ENCODE results near the gene JADE2. TPM values are rescaled to one million over a fixed set of nuclear protein-coding genes. Genes with fewer than 3 reads are reported as not detected.

Gene JADE2
- total RNA-seq, 8 experiments from 2014 or later, result 0.46 to 20.7 (median 7.6) TPM

GRCh38 chr5:134580001-134580460, 54.6 kb downstream of the JADE2 start:
- H3K4me1 ChIP-seq (replicated peaks in 1 of 2), result no peaks in the 10 kb centered on the region
- 77% methylated on average over 3 of the region's 14 CpGs; no CpG with 5 or more reads in 9 of the 10 experiments for WGBS, 10 experiments
- ATAC-seq (replicated peaks in 6 of 8), result no peak
- H3K4me3 ChIP-seq, result no peak overlapping the region
- in situ Hi-C loops (cut with MboI; ENCODE audit: low pct_unique_long_range_greater_than_20kb in 2 of 9, low sequenced_read_pairs in 9 of 9, unreplicated experiment in 9 of 9), result loop anchor here in 3 of 9 experiments (25.0 kb wide), 3 partner anchors 193 to 393 kb away; partner anchors contain the start of gene SKP1 (in 2 of the 3)
- no peak overlapping the region for H3K27ac ChIP-seq

- WGBS, 10 experiments, result 30 to 100% (median 86%) methylated on average over 1 to 3 of the region's 8 CpGs; no CpG with 5 or more reads in 6 of the 10 experiments
Observed at GRCh38 chr5:134581241-134581981, 55.9 kb downstream of the JADE2 start.

GRCh38 chr5:134582281-134582680, 56.8 kb downstream of the JADE2 start:
- in situ Hi-C loops (cut with MboI; ENCODE audit: low pct_unique_long_range_greater_than_20kb in 2 of 9, low sequenced_read_pairs in 9 of 9, unreplicated experiment in 9 of 9), result loop anchor here in 3 of 9 experiments (25.0 kb wide), 3 partner anchors 195 to 395 kb away; partner anchors contain the start of gene SKP1 (in 2 of the 3)
- Histone ChIP-seq H3K4me3 (no peak overlapping the region), H3K27ac (no peak overlapping the region), H3K4me1 (replicated peaks in 1 of 2) (no peaks in the 10 kb centered on the region)
- 58 to 100% (median 89%) methylated on average over 1 to 4 of the region's 5 CpGs; no CpG with 5 or more reads in 2 of the 10 experiments for WGBS, 10 experiments
- ATAC-seq (replicated peaks in 6 of 8), result no peak

More at GRCh38 chr5:134581241-134581981, 55.9 kb downstream of the JADE2 start:
- Histone ChIP-seq H3K4me3 (no peak overlapping the region), H3K4me1 (replicated peaks in 1 of 2) (no peaks in the 10 kb centered on the region), H3K27ac (no peak overlapping the region)
- ATAC-seq (replicated peaks in 6 of 8), result no peak
- in situ Hi-C loops (cut with MboI; ENCODE audit: low pct_unique_long_range_greater_than_20kb in 2 of 9, low sequenced_read_pairs in 9 of 9, unreplicated experiment in 9 of 9), result loop anchor here in 3 of 9 experiments (25.0 kb wide), 3 partner anchors 194 to 394 kb away; partner anchors contain the start of gene SKP1 (in 2 of the 3)

DNA sequence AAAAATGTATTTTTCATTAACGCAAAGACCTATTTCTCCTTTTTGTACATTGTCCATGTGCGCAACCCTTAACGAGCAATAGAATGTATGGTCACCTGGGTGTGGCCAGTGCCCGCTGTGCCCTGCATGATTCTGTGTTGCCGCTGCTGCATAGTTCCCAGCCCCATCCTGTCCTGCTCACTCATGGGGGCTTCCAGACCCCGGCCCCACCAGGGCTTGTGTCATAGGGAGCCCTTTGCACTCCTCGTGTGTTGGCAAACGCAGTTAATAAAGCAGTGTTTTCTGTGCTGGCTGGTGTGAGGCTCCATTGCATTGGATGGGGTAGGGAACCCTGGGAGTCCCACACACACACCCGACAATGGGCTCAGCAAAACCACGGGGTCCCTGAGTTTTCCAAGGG, 57.5 kb downstream of the JADE2 start:
- Histone ChIP-seq H3K4me1 (replicated peaks in 1 of 2) (no peaks in the 10 kb centered on the region), H3K27ac (no peak overlapping the region), H3K4me3 (no peak overlapping the region)
- ATAC-seq (replicated peaks in 6 of 8), result no peak
- in situ Hi-C loops (cut with MboI; ENCODE audit: low pct_unique_long_range_greater_than_20kb in 2 of 9, low sequenced_read_pairs in 9 of 9, unreplicated experiment in 9 of 9), result loop anchor here in 3 of 9 experiments (25.0 kb wide), 3 partner anchors 196 to 396 kb away; partner anchors contain the start of gene SKP1 (in 2 of the 3)
- 65 to 96% (median 84%) methylated on average over 3 to 9 of the region's 10 CpGs for WGBS, 10 experiments

- Histone ChIP-seq H3K27ac (no peak overlapping the region), H3K4me1 (replicated peaks in 1 of 2) (no peaks in the 10 kb centered on the region), H3K4me3 (no peak overlapping the region)
- in situ Hi-C loops (cut with MboI; ENCODE audit: low pct_unique_long_range_greater_than_20kb in 2 of 9, low sequenced_read_pairs in 9 of 9, unreplicated experiment in 9 of 9), result loop anchor here in 3 of 9 experiments (25.0 kb wide), 3 partner anchors 196 to 396 kb away; partner anchors contain the start of gene SKP1 (in 2 of the 3)
- WGBS, 10 experiments, result 44 to 78% (median 60%) methylated on average over 1 to 2 of the region's 2 CpGs; no CpG with 5 or more reads in 6 of the 10 experiments
- no peak for ATAC-seq (replicated peaks in 6 of 8)
Observed at GRCh38 chr5:134583766-134584165, 58.3 kb downstream of the JADE2 start.

- Histone ChIP-seq H3K4me3 (no peak overlapping the region), H3K4me1 (replicated peaks in 1 of 2) (no peaks in the 10 kb centered on the region), H3K27ac (no peak overlapping the region)
- no peak for ATAC-seq (replicated peaks in 6 of 8)
- 100% methylated on average over 1 of the region's 3 CpGs; no CpG with 5 or more reads in 9 of the 10 experiments for WGBS, 10 experiments
- in situ Hi-C loops (cut with MboI; ENCODE audit: low pct_unique_long_range_greater_than_20kb in 2 of 9, low sequenced_read_pairs in 9 of 9, unreplicated experiment in 9 of 9), result loop anchor here in 3 of 9 experiments (25.0 kb wide), 3 partner anchors 197 to 397 kb away; partner anchors contain the start of gene SKP1 (in 2 of the 3)
Observed at GRCh38 chr5:134584662-134585061, 59.2 kb downstream of the JADE2 start.

- whole genome bisulfite sequencing, 10 experiments, result 83 to 84% methylated on average over 1 to 2 of the region's 2 CpGs; no CpG with 5 or more reads in 8 of the 10 experiments
- in situ Hi-C loops (cut with MboI; ENCODE audit: low pct_unique_long_range_greater_than_20kb in 2 of 9, low sequenced_read_pairs in 9 of 9, unreplicated experiment in 9 of 9), result loop anchor here in 3 of 9 experiments (25.0 kb wide), 3 partner anchors 199 to 399 kb away; partner anchors contain the start of gene SKP1 (in 2 of the 3)
- ATAC-seq (replicated peaks in 6 of 8), result no peak
- Histone ChIP-seq H3K4me3 (no peak overlapping the region), H3K4me1 (replicated peaks in 1 of 2) (no peaks in the 10 kb centered on the region), H3K27ac (no peak overlapping the region)
Observed at GRCh38 chr5:134585966-134586365, 60.5 kb downstream of the JADE2 start.

DNA sequence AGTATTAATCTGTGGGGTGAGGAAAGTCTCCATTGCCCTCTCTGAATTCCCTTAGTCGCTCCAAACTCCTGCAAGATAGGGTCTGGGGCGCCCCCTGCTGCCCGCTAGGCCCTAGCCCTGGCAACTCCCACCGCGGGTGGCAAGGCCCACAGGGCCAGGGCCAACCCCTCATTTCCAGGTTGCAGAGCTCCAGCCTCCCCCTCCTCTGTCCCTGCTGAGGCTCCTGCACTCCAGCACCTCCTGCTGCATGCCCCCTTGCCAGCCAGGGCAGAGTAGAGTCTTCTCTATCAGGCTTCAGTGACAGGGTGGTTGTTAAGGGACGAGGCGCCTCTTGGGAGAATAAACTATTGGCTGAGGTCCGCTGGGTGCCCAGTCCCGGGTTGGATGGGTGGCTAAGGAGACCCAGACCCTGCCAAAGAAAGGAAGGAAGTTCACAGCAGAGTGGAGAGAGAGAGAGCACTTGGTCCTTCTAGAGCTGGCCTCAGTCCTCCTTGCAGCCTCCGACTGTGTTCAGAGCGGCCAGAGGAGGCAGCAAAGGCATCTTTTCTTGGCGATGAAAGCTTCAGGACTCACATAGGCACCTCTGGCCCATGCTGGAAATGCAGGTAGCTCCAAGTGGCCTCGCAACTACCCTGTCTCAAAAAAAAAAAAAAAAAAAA, 61.5 kb downstream of the JADE2 start:
- Histone ChIP-seq H3K4me1 (replicated peaks in 1 of 2) (no peaks in the 10 kb centered on the region), H3K4me3 (no peak overlapping the region), H3K27ac (no peak overlapping the region)
- 7 to 100% (median 50%) methylated on average over 1 to 7 of the region's 13 CpGs for WGBS, 10 experiments
- ATAC-seq (replicated peaks in 6 of 8), result peak; percentile 63 to 97 (median 84)
- in situ Hi-C loops (cut with MboI; ENCODE audit: low pct_unique_long_range_greater_than_20kb in 2 of 9, low sequenced_read_pairs in 9 of 9, unreplicated experiment in 9 of 9), result loop anchor here in 3 of 9 experiments (25.0 kb wide), 3 partner anchors 200 to 400 kb away; partner anchors contain the start of gene SKP1 (in 2 of the 3)

DNA sequence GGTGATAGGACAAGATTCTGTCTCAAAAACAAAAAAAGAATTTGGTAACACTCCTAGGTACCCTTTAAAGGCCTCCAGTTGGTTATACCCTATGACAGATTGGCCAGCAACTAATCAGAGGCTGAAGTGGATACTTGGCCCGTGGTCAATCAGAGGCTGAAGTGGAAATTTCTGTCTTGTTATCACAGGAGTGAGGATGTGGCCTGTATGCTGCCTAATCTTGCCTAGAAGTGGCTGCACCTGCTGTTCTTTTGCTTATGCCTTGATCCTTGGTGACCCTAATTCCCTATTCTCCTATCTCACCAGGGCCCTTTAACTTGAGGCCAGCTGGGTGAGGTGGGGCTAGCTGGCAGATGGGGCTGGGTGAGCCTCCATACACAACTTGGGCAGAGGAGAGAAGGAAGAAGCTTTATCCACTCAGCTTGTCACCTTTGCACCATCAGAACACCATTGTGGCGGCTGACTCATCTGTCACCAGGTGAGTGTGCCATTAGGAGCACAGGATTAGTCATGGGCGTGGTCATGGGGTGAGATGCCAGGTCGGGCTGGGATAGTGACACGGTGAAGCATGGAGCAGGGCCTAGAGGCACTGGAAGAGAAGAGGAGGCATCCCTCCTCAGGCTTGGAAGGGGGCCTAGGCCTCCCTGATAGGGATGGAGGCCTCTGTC, 65.7 kb downstream of the JADE2 start:
- WGBS, 10 experiments, result 63 to 100% (median 84%) methylated on average over 1 to 4 of the region's 5 CpGs; no CpG with 5 or more reads in 5 of the 10 experiments
- Histone ChIP-seq H3K27ac (no peak overlapping the region), H3K4me3 (no peak overlapping the region), H3K4me1 (replicated peaks in 1 of 2) (no peaks in the 10 kb centered on the region)
- no peak for ATAC-seq (replicated peaks in 6 of 8)
- in situ Hi-C loops (cut with MboI; ENCODE audit: low pct_unique_long_range_greater_than_20kb in 2 of 9, low sequenced_read_pairs in 9 of 9, unreplicated experiment in 9 of 9), result loop anchor here in 3 of 9 experiments (10.0 to 25.0 kb wide), 4 partner anchors 204 to 404 kb away; partner anchors contain the start of gene SKP1 (in 2 of the 3)

DNA sequence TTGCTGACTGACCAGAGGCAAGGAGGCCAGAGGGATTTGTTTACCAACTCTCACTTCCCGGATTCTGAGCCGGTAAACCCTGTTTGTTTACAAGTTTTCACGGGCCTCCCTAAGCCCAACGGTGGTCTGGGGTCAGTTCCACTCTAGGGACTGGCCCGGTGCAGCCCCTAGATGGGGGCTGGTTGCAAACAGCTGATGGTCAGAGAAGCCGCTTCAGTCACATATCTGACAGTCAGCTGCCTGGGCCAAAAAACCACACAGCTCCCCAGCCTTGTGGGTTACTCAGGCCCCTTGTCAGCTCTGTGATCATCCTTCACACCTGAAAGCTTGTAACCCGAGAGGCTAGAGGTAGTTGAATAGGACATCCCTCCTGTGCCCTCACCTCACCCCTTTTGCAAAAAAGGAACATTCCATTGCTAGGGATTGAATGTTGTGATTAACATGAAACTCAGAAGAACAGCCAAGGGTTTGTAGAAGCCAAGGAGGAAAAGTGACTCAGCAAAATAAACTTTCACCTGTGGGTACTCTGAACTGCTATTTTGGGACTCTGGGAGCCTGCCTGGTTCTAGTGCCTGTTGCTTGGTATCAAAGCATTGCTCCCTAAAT, 66.8 kb downstream of the JADE2 start:
- peak in 2 of 8 experiments; percentile 19 to 22 for ATAC-seq (replicated peaks in 6 of 8)
- Histone ChIP-seq H3K27ac (no peak overlapping the region), H3K4me1 (replicated peaks in 1 of 2) (no peaks in the 10 kb centered on the region), H3K4me3 (no peak overlapping the region)
- in situ Hi-C loops (cut with MboI; ENCODE audit: low pct_unique_long_range_greater_than_20kb in 2 of 9, low sequenced_read_pairs in 9 of 9, unreplicated experiment in 9 of 9), result loop anchor here in 3 of 9 experiments (10.0 to 25.0 kb wide), 4 partner anchors 205 to 405 kb away; partner anchors contain the start of gene SKP1 (in 2 of the 3)
- 21 to 60% (median 38%) methylated on average over 2 to 4 of the region's 7 CpGs; no CpG with 5 or more reads in 6 of the 10 experiments for WGBS, 10 experiments

- in situ Hi-C loops (cut with MboI; ENCODE audit: low pct_unique_long_range_greater_than_20kb in 2 of 9, low sequenced_read_pairs in 9 of 9, unreplicated experiment in 9 of 9), result loop anchor here in 3 of 9 experiments (10.0 to 25.0 kb wide), 4 partner anchors 207 to 407 kb away; partner anchors contain the start of gene SKP1 (in 2 of the 3)
- Histone ChIP-seq H3K4me1 (replicated peaks in 1 of 2) (no peaks in the 10 kb centered on the region), H3K27ac (no peak overlapping the region), H3K4me3 (no peak overlapping the region)
- WGBS, 10 experiments, result 95 to 100% methylated on average over 2 to 3 of the region's 7 CpGs; no CpG with 5 or more reads in 8 of the 10 experiments
- no peak for ATAC-seq (replicated peaks in 6 of 8)
Observed at GRCh38 chr5:134594336-134594735, 68.9 kb downstream of the JADE2 start.
